PC-3 (cell line): ENCODE data around the gene CSTF2T. TPM values are rescaled to one million over a fixed set of nuclear protein-coding genes. Genes with fewer than 3 reads are reported as not detected.

ENCODE experiments used
- ATAC-seq: fragments of 200-7000 bp; cut with Tn5 transposase; 2 replicates; pipeline ENCODE4 v1.9.1; 2020; ENCODE audit warnings: mild to moderate bottlenecking, moderate library complexity
- BruUV-seq: library from RNA; stranded (reverse); fragments of 400-500 nt; replicated peaks from 2 replicates; lab custom pipeline; 2021; lab: Mats Ljungman, UMichigan
- CTCF ChIA-PET: fragments of 300-600 bp; sonication (Branson Sonifier 250); formaldehyde crosslinking; loops from one replicate; lab custom pipeline; 2022; ENCODE audit warnings: antibody characterized with exemption; lab: Charles Lee
- POLR2A ChIA-PET: fragments of 300-600 bp; sonication (Branson Sonifier 250); formaldehyde crosslinking; loops from one replicate; lab custom pipeline; 2022; ENCODE audit warnings: antibody characterized with exemption; ENCODE audit not compliant: unreplicated experiment; lab: Charles Lee
- DNase-seq: peaks from one replicate; pipeline ENCODE4 v3.0.0-alpha.2; 2015
- H2AFZ ChIP-seq: fragments of 300-600 bp; sonication (generic); 2 replicates; pipeline ENCODE4 v1.6.0; 2016; ENCODE audit warnings: antibody characterized with exemption, low read length
- H3F3A ChIP-seq: fragments of 300-600 bp; sonication (generic); one replicate; pipeline ENCODE4 v1.6.0; 2017; ENCODE audit warnings: antibody characterized with exemption, low read length, control low read depth, mild to moderate bottlenecking; ENCODE audit not compliant: unreplicated experiment
- H3K27ac ChIP-seq: fragments of 300-600 bp; sonication (generic); 2 replicates; pipeline ENCODE4 v1.5.1; 2016; ENCODE audit warnings: mild to moderate bottlenecking, low read length
- H3K27me3 ChIP-seq: fragments of 300-600 bp; sonication (generic); 2 replicates; pipeline ENCODE4 v1.6.1; 2016; ENCODE audit warnings: low read length, mixed read lengths
- H3K36me3 ChIP-seq: fragments of 300-600 bp; sonication (generic); 2 replicates; pipeline ENCODE4 v1.6.1; 2016; ENCODE audit warnings: low read depth, mixed run types, low read length, mixed read lengths
- H3K4me1 ChIP-seq: fragments of 300-600 bp; sonication (generic); 2 replicates; pipeline ENCODE4 v1.5.1; 2016; ENCODE audit warnings: low read length; ENCODE audit not compliant: insufficient read depth
- H3K4me2 ChIP-seq: fragments of 300-600 bp; sonication (generic); 2 replicates; pipeline ENCODE4 v1.6.0; 2016; ENCODE audit warnings: low read length
- H3K4me3 ChIP-seq: fragments of 300-600 bp; sonication (generic); 2 replicates; pipeline ENCODE4 v1.5.1; 2016; ENCODE audit warnings: mild to moderate bottlenecking, low read length, mixed read lengths
- H3K79me2 ChIP-seq: fragments of 300-600 bp; sonication (generic); 2 replicates; pipeline ENCODE4 v1.6.1; 2017; ENCODE audit warnings: low read length, mixed read lengths
- H3K9ac ChIP-seq: fragments of 300-600 bp; sonication (generic); 2 replicates; pipeline ENCODE4 v1.6.0; 2016; ENCODE audit warnings: mild to moderate bottlenecking, low read length
- H3K9me2 ChIP-seq: fragments of 300-600 bp; sonication (generic); replicated peaks from 2 replicates; pipeline ENCODE4 v1.6.1; 2016; ENCODE audit warnings: mixed run types, low read length, mixed read lengths
- H3K9me3 ChIP-seq: fragments of 300-600 bp; sonication (generic); 2 replicates; pipeline ENCODE4 v1.6.1; 2016; ENCODE audit warnings: low read length, mixed read lengths
- H4K20me1 ChIP-seq: fragments of 300-600 bp; sonication (generic); 2 replicates; pipeline ENCODE4 v1.6.1; 2016; ENCODE audit warnings: low read length, mixed read lengths
- CTCF ChIP-seq: fragments of 300-600 bp; sonication (generic); conservative IDR thresholded peaks from 2 replicates; pipeline ENCODE4 v1.5.1; 2017; ENCODE audit warnings: antibody characterized with exemption, low read depth, mild to moderate bottlenecking, low read length
- EZH2 ChIP-seq: fragments of 300-600 bp; sonication (generic); IDR thresholded peaks from one replicate; pipeline ENCODE4 v1.6.1; 2017; ENCODE audit warnings: antibody characterized with exemption, mild to moderate bottlenecking, low read length; ENCODE audit not compliant: unreplicated experiment
- EZH2phosphoT487 ChIP-seq: fragments of 300-600 bp; sonication (generic); IDR thresholded peaks from 2 replicates; pipeline ENCODE4 v1.6.1; 2018; ENCODE audit warnings: mild to moderate bottlenecking, antibody characterized with exemption, low read length, borderline replicate concordance
- intact Hi-C: fragments of 100-400 bp; cut with micrococcal nuclease; formaldehyde crosslinking; loops from 2 replicates; pipeline ENCODE4 v1.9.0; 2023
- total RNA-seq: library from RNA; depleted of rRNA; stranded (reverse); fragments of >200 nt; gene quantifications from 2 replicates; pipeline ENCODE4 v1.2.3, GENCODE V29; 2014

The CSTF2T gene
- total RNA-seq, 1 experiment from 2014 or later, result 45.2 TPM

GRCh38 chr10:51747216-51747615 lies 47.8 kb upstream of the CSTF2T start:
- no peak overlapping the region for H3K4me2 ChIP-seq
- no peak for TF ChIP-seq EZH2
- no peak for TF ChIP-seq CTCF
- TF ChIP-seq EZH2phosphoT487, result no peak
- no TSS peak for BruUV-seq
- no peak overlapping the region for H3K27ac ChIP-seq
- H3K27me3 ChIP-seq, result no peaks in the 10 kb centered on the region
- DNase-seq, result no peak
- H4K20me1 ChIP-seq, result no peaks in the 10 kb centered on the region
- ChIA-PET CTCF (no interaction called here), POLR2A (no interaction called here)
- no peaks in the 10 kb centered on the region for H3K4me1 ChIP-seq
- no peak for ATAC-seq
- no peak overlapping the region for H3K4me3 ChIP-seq
- no peaks in the 10 kb centered on the region for H3F3A ChIP-seq
- H3K9ac ChIP-seq, result no peak overlapping the region
- H2AFZ ChIP-seq, result no peak overlapping the region
- no peaks in the 10 kb centered on the region for H3K9me2 ChIP-seq
- no peaks in the 10 kb centered on the region for H3K79me2 ChIP-seq
- no peaks in the 10 kb centered on the region for H3K9me3 ChIP-seq
- H3K36me3 ChIP-seq, result no peaks in the 10 kb centered on the region
- intact Hi-C loops, result no loop called here

GRCh38 chr10:51745397-51745796 lies 46.0 kb upstream of the CSTF2T start:
- ChIA-PET CTCF (no interaction called here), POLR2A (interaction anchor here (0.7 kb wide), 1 partner anchor 113 kb away, joined by 3 read pairs; no protein-coding TSS in a partner anchor)
- no peak for ATAC-seq
- H3K27ac ChIP-seq, result no peak overlapping the region
- H3K79me2 ChIP-seq, result no peaks in the 10 kb centered on the region
- no peaks in the 10 kb centered on the region for H3K36me3 ChIP-seq
- no peaks in the 10 kb centered on the region for H3F3A ChIP-seq
- H3K27me3 ChIP-seq, result no peaks in the 10 kb centered on the region
- H4K20me1 ChIP-seq, result no peaks in the 10 kb centered on the region
- no peak overlapping the region for H3K4me2 ChIP-seq
- H3K9me3 ChIP-seq, result no peaks in the 10 kb centered on the region
- H3K4me1 ChIP-seq, result no peaks in the 10 kb centered on the region
- no peaks in the 10 kb centered on the region for H3K9me2 ChIP-seq
- H3K4me3 ChIP-seq, result no peak overlapping the region
- intact Hi-C loops, result no loop called here
- H3K9ac ChIP-seq, result no peak overlapping the region
- no peak overlapping the region for H2AFZ ChIP-seq
- TF ChIP-seq EZH2 (no peak), CTCF (no peak), EZH2phosphoT487 (no peak)
- BruUV-seq, result no TSS peak
- DNase-seq, result no peak

- BruUV-seq, result no TSS peak
- Histone ChIP-seq H3F3A (no peaks in the 10 kb centered on the region), H3K9me2 (no peaks in the 10 kb centered on the region), H3K27ac (no peak overlapping the region), H3K27me3 (no peaks in the 10 kb centered on the region), H3K9ac (no peak overlapping the region), H3K79me2 (no peaks in the 10 kb centered on the region), H3K9me3 (no peaks in the 10 kb centered on the region), H3K4me3 (no peak overlapping the region), H4K20me1 (no peaks in the 10 kb centered on the region), H3K4me1 (no peaks in the 10 kb centered on the region), H3K36me3 (no peaks in the 10 kb centered on the region), H2AFZ (no peak overlapping the region), H3K4me2 (no peak overlapping the region)
- ATAC-seq, result no peak
- CTCF ChIA-PET, result no interaction called here
- POLR2A ChIA-PET, result interaction anchor here (0.7 kb wide), 1 partner anchor 112 kb away, joined by 3 read pairs; no protein-coding TSS in a partner anchor
- intact Hi-C loops, result no loop called here
- no peak for TF ChIP-seq CTCF
- no peak for DNase-seq
Measured at GRCh38 chr10:51744235-51745000, 45.0 kb upstream of the CSTF2T start.
